ENCODE data around the gene B4GALT5.

DNA sequence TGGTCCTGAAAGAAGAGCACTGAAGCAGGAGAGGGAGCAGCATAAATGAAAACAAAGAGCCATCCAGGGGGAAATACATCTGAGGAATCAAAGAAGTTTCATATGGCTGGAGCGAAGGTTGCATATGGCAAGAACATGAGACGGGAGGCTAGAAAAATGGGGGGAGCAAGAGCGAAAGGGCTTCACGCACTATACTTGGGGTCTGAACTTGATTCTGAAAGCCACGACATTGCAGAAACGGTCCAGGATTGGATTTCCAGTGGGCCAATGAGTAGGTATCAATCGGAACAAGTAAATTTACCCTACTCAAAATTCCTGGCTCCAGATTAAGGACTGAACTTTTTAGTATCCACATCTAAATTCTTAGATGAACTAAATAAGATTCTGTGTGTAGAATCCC is 47.9 kb downstream of the B4GALT5 start:
- TF ChIP-seq RAD21 (IDR thresholded peaks at IDR 0.05; ENCODE audit: low read length) (no peak), RFX5 (IDR thresholded peaks at IDR 0.05; ENCODE audit: low read length) (no peak), EP300 (IDR thresholded peaks at IDR 0.05; ENCODE audit: borderline replicate concordance in 1 of 2, low read depth in 1 of 2, low read length in 1 of 2) (no peak), SIN3A (IDR thresholded peaks at IDR 0.05; ENCODE audit: borderline replicate concordance, low read depth, low read length) (no peak), POLR2AphosphoS5 (IDR thresholded peaks at IDR 0.05; ENCODE audit: low read depth, low read length) (no peak), JUND (IDR thresholded peaks at IDR 0.05) (no peak)
- TF ChIP-seq, protein P1, sequence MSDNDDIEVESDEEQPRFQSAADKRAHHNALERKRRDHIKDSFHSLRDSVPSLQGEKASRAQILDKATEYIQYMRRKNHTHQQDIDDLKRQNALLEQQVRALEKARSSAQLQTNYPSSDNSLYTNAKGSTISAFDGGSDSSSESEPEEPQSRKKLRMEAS (IDR thresholded peaks at IDR 0.05; ENCODE audit: low read depth): no peak
- TF ChIP-seq, protein P2, sequence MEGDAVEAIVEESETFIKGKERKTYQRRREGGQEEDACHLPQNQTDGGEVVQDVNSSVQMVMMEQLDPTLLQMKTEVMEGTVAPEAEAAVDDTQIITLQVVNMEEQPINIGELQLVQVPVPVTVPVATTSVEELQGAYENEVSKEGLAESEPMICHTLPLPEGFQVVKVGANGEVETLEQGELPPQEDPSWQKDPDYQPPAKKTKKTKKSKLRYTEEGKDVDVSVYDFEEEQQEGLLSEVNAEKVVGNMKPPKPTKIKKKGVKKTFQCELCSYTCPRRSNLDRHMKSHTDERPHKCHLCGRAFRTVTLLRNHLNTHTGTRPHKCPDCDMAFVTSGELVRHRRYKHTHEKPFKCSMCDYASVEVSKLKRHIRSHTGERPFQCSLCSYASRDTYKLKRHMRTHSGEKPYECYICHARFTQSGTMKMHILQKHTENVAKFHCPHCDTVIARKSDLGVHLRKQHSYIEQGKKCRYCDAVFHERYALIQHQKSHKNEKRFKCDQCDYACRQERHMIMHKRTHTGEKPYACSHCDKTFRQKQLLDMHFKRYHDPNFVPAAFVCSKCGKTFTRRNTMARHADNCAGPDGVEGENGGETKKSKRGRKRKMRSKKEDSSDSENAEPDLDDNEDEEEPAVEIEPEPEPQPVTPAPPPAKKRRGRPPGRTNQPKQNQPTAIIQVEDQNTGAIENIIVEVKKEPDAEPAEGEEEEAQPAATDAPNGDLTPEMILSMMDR (IDR thresholded peaks at IDR 0.05): no peak

All from SK-N-SH (cell line).